ENCODE results near the gene SLC22A17.

Gene SLC22A17

GRCh38 chr14:23307687-23308644, 44.7 kb downstream of the SLC22A17 start:
- peak overlapping the region; percentile 72 for H3K4me3 ChIP-seq (ENCODE audit: control insufficient read depth, low read depth, low read length)
- TF ChIP-seq, protein P1, sequence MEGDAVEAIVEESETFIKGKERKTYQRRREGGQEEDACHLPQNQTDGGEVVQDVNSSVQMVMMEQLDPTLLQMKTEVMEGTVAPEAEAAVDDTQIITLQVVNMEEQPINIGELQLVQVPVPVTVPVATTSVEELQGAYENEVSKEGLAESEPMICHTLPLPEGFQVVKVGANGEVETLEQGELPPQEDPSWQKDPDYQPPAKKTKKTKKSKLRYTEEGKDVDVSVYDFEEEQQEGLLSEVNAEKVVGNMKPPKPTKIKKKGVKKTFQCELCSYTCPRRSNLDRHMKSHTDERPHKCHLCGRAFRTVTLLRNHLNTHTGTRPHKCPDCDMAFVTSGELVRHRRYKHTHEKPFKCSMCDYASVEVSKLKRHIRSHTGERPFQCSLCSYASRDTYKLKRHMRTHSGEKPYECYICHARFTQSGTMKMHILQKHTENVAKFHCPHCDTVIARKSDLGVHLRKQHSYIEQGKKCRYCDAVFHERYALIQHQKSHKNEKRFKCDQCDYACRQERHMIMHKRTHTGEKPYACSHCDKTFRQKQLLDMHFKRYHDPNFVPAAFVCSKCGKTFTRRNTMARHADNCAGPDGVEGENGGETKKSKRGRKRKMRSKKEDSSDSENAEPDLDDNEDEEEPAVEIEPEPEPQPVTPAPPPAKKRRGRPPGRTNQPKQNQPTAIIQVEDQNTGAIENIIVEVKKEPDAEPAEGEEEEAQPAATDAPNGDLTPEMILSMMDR (IDR thresholded peaks at IDR 0.05; ENCODE audit: control insufficient read depth, insufficient read depth, low read depth, low read length, missing control alignments): no peak

DNA sequence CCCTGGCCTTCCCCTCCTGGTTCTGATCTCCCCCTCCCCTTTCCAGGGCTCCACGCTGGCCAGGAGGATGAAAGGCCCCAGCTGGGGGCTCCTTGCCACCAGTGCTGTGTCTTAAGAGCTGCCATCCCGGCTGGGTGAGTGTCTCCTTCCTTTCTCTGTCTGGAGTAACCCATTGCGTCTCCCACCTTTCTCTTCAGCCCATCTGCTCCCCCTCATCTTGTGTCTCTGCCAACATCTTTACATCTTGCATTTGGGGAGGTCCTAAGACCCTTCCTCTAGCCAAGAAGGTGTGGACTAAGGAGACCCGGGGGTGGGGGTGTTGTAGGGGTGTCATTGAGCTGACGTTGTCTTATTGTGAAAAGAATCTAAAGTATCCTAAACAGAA, 45.5 kb downstream of the SLC22A17 start:
- peak overlapping the region; percentile 72 for H3K4me3 ChIP-seq (ENCODE audit: control insufficient read depth, low read depth, low read length)
- DNase-seq (ENCODE audit: low read depth): no peak
- TF ChIP-seq, protein P1 (IDR thresholded peaks at IDR 0.05; ENCODE audit: control insufficient read depth, insufficient read depth, low read depth, low read length, missing control alignments): no peak

More at GRCh38 chr14:23307687-23308644, 44.7 kb downstream of the SLC22A17 start:
- DNase-seq (ENCODE audit: low read depth): no peak

DNA sequence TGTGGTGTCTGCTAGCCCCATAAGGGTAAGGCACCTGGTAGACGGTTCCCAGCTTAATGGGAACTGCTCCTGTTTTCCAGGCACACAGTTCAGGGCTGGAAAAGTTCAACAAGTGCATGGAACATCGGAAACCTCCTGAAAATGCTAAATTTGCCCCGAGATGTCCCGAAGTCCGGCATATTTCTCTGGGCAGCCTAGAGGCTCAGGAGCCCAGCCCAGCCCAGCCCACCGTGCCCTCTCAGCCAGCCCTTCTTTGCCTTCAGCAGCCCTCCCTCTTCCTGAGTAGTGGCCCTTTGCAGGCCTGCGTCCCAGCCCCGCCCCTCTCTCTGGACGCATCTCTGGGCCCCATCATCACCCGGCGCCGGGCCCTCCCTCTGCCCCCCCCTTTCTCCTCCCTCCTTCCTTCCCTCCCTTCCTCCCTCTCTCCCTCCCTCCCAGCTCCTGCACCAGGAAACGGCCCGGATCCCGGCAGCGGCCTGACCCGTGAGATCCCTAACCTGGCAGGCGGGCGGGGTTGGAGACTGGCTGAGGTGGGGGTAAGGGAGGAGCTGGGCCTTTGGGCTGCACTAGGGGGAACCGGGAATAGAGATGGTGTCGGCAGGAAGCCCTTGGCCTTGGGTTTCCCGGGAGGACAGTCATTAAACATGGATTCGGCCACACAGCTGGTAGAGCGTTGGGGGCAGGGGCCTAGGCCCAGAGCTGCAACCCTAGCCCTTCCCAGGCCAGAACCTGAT, 46.1 kb downstream of the SLC22A17 start, which contains the start of gene BCL2L2:
Gene BCL2L2, plus strand, starts transcription at position 422 of the 734 bp plus-strand sequence. CDS start 935 bp downstream, outside the sequence.
- H3K4me3 ChIP-seq (ENCODE audit: control insufficient read depth, low read depth, low read length): peak within 1 kb of the TSS; percentile 72
- no peak for DNase-seq (ENCODE audit: low read depth)
- TF ChIP-seq, protein P1 (IDR thresholded peaks at IDR 0.05; ENCODE audit: control insufficient read depth, insufficient read depth, low read depth, low read length, missing control alignments): no peak

DNA sequence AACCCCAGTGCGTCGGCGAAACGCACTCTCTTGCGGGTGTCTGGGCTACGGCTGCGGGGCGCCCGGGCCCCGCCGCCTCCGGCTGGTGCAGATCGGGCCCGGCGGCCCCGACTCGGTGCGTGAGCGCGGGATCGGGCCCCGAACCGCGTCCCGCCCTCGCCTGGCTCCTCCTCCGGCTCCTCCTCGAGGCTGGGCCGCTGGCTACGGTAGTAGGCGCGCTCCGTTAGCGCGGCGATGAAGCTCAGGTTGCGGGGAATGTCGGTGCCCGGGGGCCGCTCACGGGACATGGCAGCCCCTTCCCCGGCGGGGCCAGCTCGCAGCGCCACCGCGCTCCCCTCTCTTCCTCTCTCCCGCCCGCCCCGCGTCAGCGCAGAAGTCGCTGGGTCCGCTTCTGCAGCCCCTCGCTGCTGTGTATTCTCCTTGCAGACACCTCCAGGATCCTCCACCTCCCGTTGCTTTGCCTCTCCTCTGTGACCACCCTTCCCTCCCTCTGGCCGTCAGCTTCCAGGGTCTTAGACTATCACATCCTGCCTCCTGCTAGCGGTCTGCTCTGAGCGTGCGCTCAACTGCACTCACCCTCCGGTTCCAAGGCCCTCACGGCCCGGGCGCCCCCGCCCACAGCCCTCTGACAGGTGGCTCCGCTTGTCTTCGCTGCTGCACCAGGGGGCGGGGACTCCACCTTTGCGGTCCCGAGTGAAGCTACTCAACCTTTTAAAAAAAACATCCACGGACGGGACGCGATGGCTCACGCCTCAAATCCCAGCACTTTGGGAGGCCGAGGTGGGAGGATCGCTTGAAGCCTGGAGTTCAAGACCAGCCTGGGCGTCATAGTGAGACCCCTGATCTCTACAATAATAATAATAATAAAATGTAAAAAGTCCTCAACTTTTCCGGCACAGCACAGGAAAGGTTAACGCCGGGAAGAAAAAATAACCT, 50.1 kb downstream of the SLC22A17 start, which contains the start of gene PPP1R3E:
Gene PPP1R3E, minus strand, starts transcription at position 570 of the 936 bp plus-strand sequence. Its CDS starts 283 bp downstream, at position 287.
- TF ChIP-seq, protein P1 (IDR thresholded peaks at IDR 0.05; ENCODE audit: control insufficient read depth, insufficient read depth, low read depth, low read length, missing control alignments): no peak
- peak within 1 kb of the TSS; percentile 75 for H3K4me3 ChIP-seq (ENCODE audit: control insufficient read depth, low read depth, low read length)
- DNase-seq (ENCODE audit: low read depth): no peak

GRCh38 chr14:23301969-23302289, 50.8 kb downstream of the SLC22A17 start:
- TF ChIP-seq, protein P1 (IDR thresholded peaks at IDR 0.05; ENCODE audit: control insufficient read depth, insufficient read depth, low read depth, low read length, missing control alignments): no peak
- H3K4me3 ChIP-seq (ENCODE audit: control insufficient read depth, low read depth, low read length): peak overlapping the region; percentile 75
- no peak for DNase-seq (ENCODE audit: low read depth)

Measured in AG09309 (cell line).